MG63 (cell line): ENCODE measurements around the gene ABHD17B. TPM values are rescaled to one million over a fixed set of nuclear protein-coding genes. Genes with fewer than 3 reads are reported as not detected.
"Not testable (repeated sequence)": the region's sequence is repeated elsewhere in the genome, so short reads cannot be mapped to it uniquely, and the experiment has no call there.

Experiments
- DNase-seq: peaks from one replicate; pipeline ENCODE4 v3.0.0-alpha.2; 2020
- H3K27me3 ChIP-seq: fragments of 250-450 bp; sonication (Bioruptor Pico); 2 replicates; pipeline ENCODE4 v1.5.1; 2020; ENCODE audit warnings: mild to moderate bottlenecking, moderate library complexity
- H3K36me3 ChIP-seq: fragments of 250-450 bp; sonication (Bioruptor Pico); 2 replicates; pipeline ENCODE4 v1.5.1; 2020; ENCODE audit warnings: mild to moderate bottlenecking, moderate library complexity
- H3K4me3 ChIP-seq: fragments of 250-450 bp; sonication (Bioruptor Pico); 2 replicates; pipeline ENCODE4 v1.5.1; 2020; ENCODE audit warnings: mild to moderate bottlenecking, moderate library complexity
- H3K9me3 ChIP-seq: fragments of 250-450 bp; sonication (Bioruptor Pico); 2 replicates; pipeline ENCODE4 v1.5.1; 2020; ENCODE audit warnings: mild to moderate bottlenecking, moderate library complexity
- total RNA-seq: library from RNA; depleted of rRNA; stranded (reverse); fragments of >200 nt; shearing (Covaris generic); gene quantifications from 2 replicates; pipeline ENCODE4 v1.2.3, GENCODE V29; 2014; ENCODE audit warnings: low replicate concordance

ABHD17B gene
- total RNA-seq, 1 experiment from 2014 or later, result 10.8 TPM

GRCh38 chr9:71921190-71921814 is 10.3 kb upstream of the ABHD17B start:
- no peaks in the 10 kb centered on the region for H3K27me3 ChIP-seq
- H3K4me3 ChIP-seq, result no peak overlapping the region
- H3K36me3 ChIP-seq, result no peaks in the 10 kb centered on the region
- DNase-seq, result no peak
- no peaks in the 10 kb centered on the region for H3K9me3 ChIP-seq

GRCh38 chr9:71920456-71921189 is 9.6 kb upstream of the ABHD17B start:
- Histone ChIP-seq H3K4me3 (no peak overlapping the region), H3K36me3 (no peaks in the 10 kb centered on the region), H3K9me3 (no peaks in the 10 kb centered on the region), H3K27me3 (no peaks in the 10 kb centered on the region)
- DNase-seq, result no peak

DNA sequence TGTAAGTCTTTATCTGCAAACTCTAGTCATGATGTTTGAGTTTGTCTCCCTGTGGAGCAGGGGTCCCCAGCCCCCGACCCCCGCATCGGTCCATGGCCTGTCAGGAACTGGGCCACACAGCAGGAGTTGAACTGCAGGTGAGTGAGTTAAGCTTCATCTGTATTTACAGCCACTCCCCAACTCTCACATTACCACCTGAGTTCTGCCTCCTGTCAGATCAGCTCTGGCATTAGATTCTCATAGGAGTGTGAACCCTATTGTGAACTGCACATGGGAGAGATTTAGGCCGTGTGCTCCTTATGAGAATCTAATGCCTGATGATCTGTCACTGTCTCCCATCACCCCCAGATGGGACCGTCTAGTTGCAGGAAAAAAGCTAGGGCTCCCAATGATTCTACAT is 7.4 kb upstream of the ABHD17B start:
- Histone ChIP-seq H3K36me3 (no peaks in the 10 kb centered on the region), H3K4me3 (no peak overlapping the region), H3K9me3 (no peaks in the 10 kb centered on the region), H3K27me3 (no peaks in the 10 kb centered on the region)
- DNase-seq, result no peak

- Histone ChIP-seq H3K4me3 (no peak overlapping the region), H3K27me3 (no peaks in the 10 kb centered on the region), H3K9me3 (no peaks in the 10 kb centered on the region), H3K36me3 (no peaks in the 10 kb centered on the region)
- no peak for DNase-seq
Observed at GRCh38 chr9:71916834-71917534, 6.0 kb upstream of the ABHD17B start.

DNA sequence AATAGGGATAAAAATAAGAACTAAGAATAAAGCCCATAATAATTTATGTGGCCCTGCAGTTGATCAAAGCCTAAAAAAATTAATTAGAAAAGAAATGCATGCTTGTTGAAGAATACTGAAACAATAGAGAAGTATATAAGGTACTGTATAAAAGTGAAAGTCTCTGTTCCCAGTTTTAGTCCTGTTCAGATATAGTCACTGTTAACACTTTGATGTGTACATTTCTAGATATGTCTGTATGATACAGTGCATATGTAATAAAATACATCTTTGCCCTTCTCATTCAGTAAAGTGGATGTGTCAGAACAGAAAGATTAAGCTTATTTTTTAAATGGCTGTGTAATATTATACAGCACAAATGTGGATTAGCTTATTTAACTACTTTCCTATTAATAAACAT is 4.5 kb upstream of the ABHD17B start:
- DNase-seq, result no peak
- Histone ChIP-seq H3K36me3 (no peaks in the 10 kb centered on the region), H3K9me3 (no peaks in the 10 kb centered on the region), H3K27me3 (no peaks in the 10 kb centered on the region), H3K4me3 (no peak overlapping the region)

DNA sequence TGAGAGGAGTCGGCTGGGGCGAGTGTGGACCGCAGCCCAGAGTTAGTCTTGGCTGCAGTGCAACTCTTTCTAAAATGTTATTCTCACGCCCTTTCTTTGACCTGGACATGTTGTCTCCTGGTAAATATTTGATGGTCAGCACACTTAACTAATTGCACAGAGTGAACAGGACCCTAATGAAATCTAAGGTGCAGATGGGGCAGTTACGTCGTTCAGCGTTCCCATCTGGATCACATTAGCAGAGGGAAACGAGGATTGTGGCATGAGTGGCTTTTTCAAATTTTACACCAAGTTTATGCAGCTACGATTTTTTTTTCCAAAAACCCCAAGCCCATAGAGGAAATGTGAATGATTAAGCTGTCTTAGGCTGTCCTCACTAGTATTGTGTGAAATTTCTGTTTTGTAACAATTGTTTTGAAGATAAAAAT is 929 bp upstream of the ABHD17B start:
- no peak for DNase-seq

GRCh38 chr9:71910650-71911060 is 338 bp downstream of the ABHD17B start:
- no peaks in the 10 kb centered on the region for H3K36me3 ChIP-seq
- no peak for DNase-seq

More for the DNA sequence above, 929 bp upstream of the ABHD17B start:
- H3K27me3 ChIP-seq, result no peaks in the 10 kb centered on the region
- H3K9me3 ChIP-seq, result no peaks in the 10 kb centered on the region
- no peaks in the 10 kb centered on the region for H3K36me3 ChIP-seq
- peak overlapping the region; percentile 79 for H3K4me3 ChIP-seq

GRCh38 chr9:71909887-71910649 is 925 bp downstream of the ABHD17B start:
- Histone ChIP-seq H3K27me3 (no peaks in the 10 kb centered on the region), H3K4me3 (peak overlapping the region; percentile 79), H3K9me3 (no peaks in the 10 kb centered on the region), H3K36me3 (no peaks in the 10 kb centered on the region)
- peak; percentile 39 for DNase-seq

More at GRCh38 chr9:71910650-71911060, 338 bp downstream of the ABHD17B start:
- Histone ChIP-seq H3K4me3 (peak overlapping the region; percentile 79), H3K9me3 (no peaks in the 10 kb centered on the region), H3K27me3 (no peaks in the 10 kb centered on the region)

DNA sequence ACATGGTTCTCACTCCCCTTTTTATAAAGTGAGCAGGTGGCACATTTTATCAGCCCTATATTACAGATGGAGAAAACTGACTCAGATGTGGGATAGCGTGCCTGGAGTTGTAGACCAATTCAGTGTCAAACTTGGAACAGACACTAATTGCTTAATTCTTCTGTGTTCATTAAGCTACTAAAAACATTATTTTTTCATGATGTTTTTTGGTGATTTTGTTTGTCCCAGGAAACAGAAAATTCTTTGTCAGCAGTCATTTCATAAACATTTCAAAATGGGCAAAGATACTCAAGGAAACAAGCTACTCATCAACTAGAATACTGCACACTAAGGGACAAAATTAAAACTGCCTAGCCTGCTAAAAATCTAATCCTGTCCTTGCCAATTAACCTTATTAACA is 2.2 kb downstream of the ABHD17B start:
- Histone ChIP-seq H3K9me3 (no peaks in the 10 kb centered on the region), H3K27me3 (no peaks in the 10 kb centered on the region), H3K36me3 (no peaks in the 10 kb centered on the region), H3K4me3 (peak overlapping the region; percentile 79)
- DNase-seq, result no peak

DNA sequence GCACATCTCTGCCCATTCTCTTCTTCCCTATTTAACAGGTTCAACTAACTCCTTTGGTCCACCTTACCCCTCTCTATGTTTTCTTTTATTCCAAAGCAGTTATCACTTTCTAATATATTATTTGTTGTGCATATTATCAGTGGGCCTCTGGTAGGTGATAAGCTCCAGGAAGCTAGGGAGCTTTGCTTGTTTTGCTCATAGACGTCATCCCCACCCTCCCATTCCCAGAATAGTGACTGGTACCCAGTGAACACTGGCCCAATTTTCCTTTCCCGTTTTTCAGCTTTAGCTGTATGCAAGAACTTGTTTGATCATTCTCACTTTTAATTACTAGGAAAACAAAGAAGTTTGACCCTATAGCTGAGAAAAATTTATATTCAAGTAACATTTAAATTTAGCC is 6.9 kb downstream of the ABHD17B start:
- Histone ChIP-seq H3K27me3 (no peaks in the 10 kb centered on the region), H3K36me3 (no peaks in the 10 kb centered on the region), H3K4me3 (no peak overlapping the region), H3K9me3 (no peaks in the 10 kb centered on the region)
- no peak for DNase-seq

GRCh38 chr9:71901695-71902597 is 9.0 kb downstream of the ABHD17B start:
- H3K4me3 ChIP-seq, result no peak overlapping the region
- H3K27me3 ChIP-seq, result no peaks in the 10 kb centered on the region
- no peaks in the 10 kb centered on the region for H3K36me3 ChIP-seq
- H3K9me3 ChIP-seq, result no peaks in the 10 kb centered on the region
- DNase-seq, result no peak

- H3K4me3 ChIP-seq, H3K36me3 ChIP-seq, H3K9me3 ChIP-seq, DNase-seq, H3K27me3 ChIP-seq: not testable (repeated sequence)
Observed at GRCh38 chr9:71898756-71899155, 12.2 kb downstream of the ABHD17B start.

DNA sequence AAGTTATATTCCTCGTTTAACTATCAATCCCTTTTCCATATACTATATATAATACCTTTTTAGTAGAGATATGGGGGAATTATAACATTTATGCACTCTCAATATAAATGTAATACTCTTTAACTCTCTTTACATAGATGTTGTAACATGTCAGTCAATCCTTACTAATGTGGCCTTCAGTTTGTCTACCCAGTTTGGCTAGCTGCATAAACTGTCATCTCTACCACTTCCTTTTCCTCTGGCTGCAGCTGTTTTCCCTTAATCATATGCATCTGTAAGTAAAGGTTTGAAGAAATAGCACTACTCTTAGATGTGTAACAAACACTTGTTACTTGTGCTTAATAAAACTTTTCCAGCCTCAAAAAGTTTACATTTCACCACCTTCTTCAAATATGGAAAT is 13.4 kb downstream of the ABHD17B start:
- Histone ChIP-seq H3K36me3 (no peaks in the 10 kb centered on the region), H3K9me3 (no peaks in the 10 kb centered on the region), H3K4me3 (no peak overlapping the region), H3K27me3 (no peaks in the 10 kb centered on the region)
- DNase-seq, result no peak

DNA sequence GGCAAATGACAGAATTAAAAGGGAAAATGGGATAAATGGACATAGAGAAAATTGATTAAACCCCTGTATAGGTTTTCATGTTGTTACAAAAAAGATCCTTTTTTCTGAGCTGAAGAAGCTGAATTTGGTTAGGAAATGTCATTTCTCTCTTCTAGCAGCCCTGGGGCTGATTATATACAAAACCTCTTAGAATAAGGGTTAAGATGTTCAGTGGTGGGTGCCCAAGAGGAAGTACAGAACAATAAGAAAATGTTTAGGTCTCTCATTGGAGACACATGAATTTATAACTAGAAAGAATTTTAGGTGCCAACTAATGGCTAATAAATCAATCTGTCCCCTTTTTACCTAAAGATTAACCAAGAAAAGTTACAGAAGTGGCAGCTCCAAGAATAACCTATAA is 14.2 kb downstream of the ABHD17B start:
- no peak for DNase-seq
- Histone ChIP-seq H3K4me3 (no peak overlapping the region), H3K36me3 (no peaks in the 10 kb centered on the region), H3K9me3 (no peaks in the 10 kb centered on the region), H3K27me3 (no peaks in the 10 kb centered on the region)

GRCh38 chr9:71895955-71896354 is 15.0 kb downstream of the ABHD17B start:
- Histone ChIP-seq H3K4me3 (no peak overlapping the region), H3K27me3 (no peaks in the 10 kb centered on the region), H3K9me3 (no peaks in the 10 kb centered on the region), H3K36me3 (no peaks in the 10 kb centered on the region)
- no peak for DNase-seq

- no peak overlapping the region for H3K4me3 ChIP-seq
- H3K9me3 ChIP-seq, result no peaks in the 10 kb centered on the region
- H3K36me3 ChIP-seq, result no peaks in the 10 kb centered on the region
- no peak for DNase-seq
- no peaks in the 10 kb centered on the region for H3K27me3 ChIP-seq
Observed at GRCh38 chr9:71895117-71895516, 15.9 kb downstream of the ABHD17B start.
